Measurements from ENCODE around the gene CPXM2. TPM values are rescaled to one million over a fixed set of nuclear protein-coding genes. Genes with fewer than 3 reads are reported as not detected.

The CPXM2 gene
- total RNA-seq, 1 experiment from 2014 or later, result not detected

DNA sequence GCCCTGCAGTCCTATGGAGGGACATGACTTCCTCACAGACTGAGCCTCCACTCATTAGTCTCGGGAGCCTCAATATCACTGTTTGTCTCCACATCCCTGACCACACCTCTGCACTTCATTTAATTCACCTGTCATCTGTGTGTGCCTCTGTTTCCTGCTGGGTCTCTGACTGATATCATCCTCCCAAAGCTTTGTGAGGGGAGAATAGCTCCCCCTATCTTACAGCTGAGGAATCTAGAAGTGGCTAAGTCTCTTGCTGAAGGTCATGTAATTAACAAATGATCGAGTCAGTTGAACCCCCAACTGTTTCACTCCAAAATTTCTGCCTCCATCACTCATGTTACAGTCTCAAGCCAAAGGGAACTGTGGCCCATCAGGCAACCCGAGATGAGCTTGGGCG, 5.5 kb upstream of the CPXM2 start:
- POLR2A ChIA-PET, result no interaction called here

DNA sequence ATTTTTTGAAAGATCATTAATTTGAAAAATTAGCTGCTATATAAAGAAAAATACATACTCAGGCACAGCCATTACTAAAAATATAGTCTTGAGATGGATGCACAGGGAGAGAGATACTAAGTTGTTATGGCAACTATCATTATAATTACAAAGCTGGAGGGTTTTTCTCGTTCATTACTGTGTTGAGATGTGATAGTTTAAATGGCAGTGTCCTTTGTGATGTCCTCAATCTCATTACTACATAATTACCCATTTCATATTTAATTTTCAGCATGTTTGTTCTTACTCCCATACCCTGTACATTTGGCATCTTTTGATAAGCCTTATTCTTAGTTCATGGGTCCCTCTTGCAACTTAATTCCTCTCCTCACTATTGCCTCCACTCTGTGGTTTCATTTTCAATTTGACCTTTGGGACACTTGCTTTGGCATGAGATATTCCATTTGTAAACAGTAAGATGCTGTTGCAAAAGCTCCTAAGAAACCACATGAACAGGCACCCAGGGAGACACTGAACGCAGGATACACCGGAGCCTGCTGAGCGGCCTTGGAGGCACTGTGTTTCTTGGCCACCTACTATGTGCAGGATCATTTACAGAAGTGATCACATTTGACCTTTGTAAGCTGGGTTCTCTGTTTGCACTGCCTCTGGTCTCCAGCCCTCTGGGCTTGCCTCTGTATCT, 4.8 kb upstream of the CPXM2 start:
- Mint-ChIP-seq H3K27ac (ENCODE audit: unreplicated experiment) (no peak overlapping the region), H3K27me3 (ENCODE audit: insufficient read depth, unreplicated experiment) (peaks cover 4% of the 10 kb centered on the region), H3K4me1 (ENCODE audit: low read depth, unreplicated experiment) (no peaks in the 10 kb centered on the region), H3K9me3 (ENCODE audit: unreplicated experiment) (no peaks in the 10 kb centered on the region), H3K4me3 (ENCODE audit: unreplicated experiment) (no peak overlapping the region), H3K36me3 (ENCODE audit: insufficient read depth, unreplicated experiment) (no peaks in the 10 kb centered on the region)
- TF ChIP-seq, protein P1, sequence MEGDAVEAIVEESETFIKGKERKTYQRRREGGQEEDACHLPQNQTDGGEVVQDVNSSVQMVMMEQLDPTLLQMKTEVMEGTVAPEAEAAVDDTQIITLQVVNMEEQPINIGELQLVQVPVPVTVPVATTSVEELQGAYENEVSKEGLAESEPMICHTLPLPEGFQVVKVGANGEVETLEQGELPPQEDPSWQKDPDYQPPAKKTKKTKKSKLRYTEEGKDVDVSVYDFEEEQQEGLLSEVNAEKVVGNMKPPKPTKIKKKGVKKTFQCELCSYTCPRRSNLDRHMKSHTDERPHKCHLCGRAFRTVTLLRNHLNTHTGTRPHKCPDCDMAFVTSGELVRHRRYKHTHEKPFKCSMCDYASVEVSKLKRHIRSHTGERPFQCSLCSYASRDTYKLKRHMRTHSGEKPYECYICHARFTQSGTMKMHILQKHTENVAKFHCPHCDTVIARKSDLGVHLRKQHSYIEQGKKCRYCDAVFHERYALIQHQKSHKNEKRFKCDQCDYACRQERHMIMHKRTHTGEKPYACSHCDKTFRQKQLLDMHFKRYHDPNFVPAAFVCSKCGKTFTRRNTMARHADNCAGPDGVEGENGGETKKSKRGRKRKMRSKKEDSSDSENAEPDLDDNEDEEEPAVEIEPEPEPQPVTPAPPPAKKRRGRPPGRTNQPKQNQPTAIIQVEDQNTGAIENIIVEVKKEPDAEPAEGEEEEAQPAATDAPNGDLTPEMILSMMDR (IDR thresholded peaks at IDR 0.05; ENCODE audit: insufficient read depth in 1 of 2, low read depth in 1 of 2, low read length in 1 of 2, severe bottlenecking in 1 of 2, unreplicated experiment in 1 of 2), result no peak
- H3K27me3 ChIP-seq (replicated peaks; ENCODE audit: control insufficient read depth, insufficient read depth, low read length), result no peaks in the 10 kb centered on the region
- CTCF ChIA-PET, result no interaction called here
- no peaks in the 10 kb centered on the region for H3K4me1 ChIP-seq
- no peak for DNase-seq
- intact Hi-C loops (cut with micrococcal nuclease; ENCODE audit: unreplicated experiment), result no loop called here
- H3K4me3 ChIP-seq (ENCODE audit: low read depth, low read length), result no peak overlapping the region
- no TSS peak for BruUV-seq (replicated peaks)
- POLR2A ChIA-PET, result no interaction called here
- H3K36me3 ChIP-seq (ENCODE audit: control insufficient read depth, insufficient read depth, low read length), result no peaks in the 10 kb centered on the region
- H3K9me3 ChIP-seq, result no peaks in the 10 kb centered on the region

More for the DNA sequence above, 5.5 kb upstream of the CPXM2 start:
- Histone ChIP-seq H3K4me3 (ENCODE audit: low read depth, low read length) (no peak overlapping the region), H3K9me3 (no peaks in the 10 kb centered on the region), H3K27me3 (replicated peaks; ENCODE audit: control insufficient read depth, insufficient read depth, low read length) (no peaks in the 10 kb centered on the region), H3K4me1 (no peaks in the 10 kb centered on the region), H3K36me3 (ENCODE audit: control insufficient read depth, insufficient read depth, low read length) (no peaks in the 10 kb centered on the region)
- CTCF ChIA-PET, result no interaction called here
- Mint-ChIP-seq H3K4me1 (ENCODE audit: low read depth, unreplicated experiment) (no peaks in the 10 kb centered on the region), H3K27ac (ENCODE audit: unreplicated experiment) (no peak overlapping the region), H3K36me3 (ENCODE audit: insufficient read depth, unreplicated experiment) (no peaks in the 10 kb centered on the region), H3K27me3 (ENCODE audit: insufficient read depth, unreplicated experiment) (peaks cover 4% of the 10 kb centered on the region), H3K4me3 (ENCODE audit: unreplicated experiment) (no peak overlapping the region), H3K9me3 (ENCODE audit: unreplicated experiment) (no peaks in the 10 kb centered on the region)
- no TSS peak for BruUV-seq (replicated peaks)
- intact Hi-C loops (cut with micrococcal nuclease; ENCODE audit: unreplicated experiment), result no loop called here
- TF ChIP-seq, protein P1 (IDR thresholded peaks at IDR 0.05; ENCODE audit: insufficient read depth in 1 of 2, low read depth in 1 of 2, low read length in 1 of 2, severe bottlenecking in 1 of 2, unreplicated experiment in 1 of 2), result no peak
- DNase-seq, result no peak

- no peak for DNase-seq
- no peaks in the 10 kb centered on the region for H3K4me1 ChIP-seq
- no peaks in the 10 kb centered on the region for H3K27me3 ChIP-seq (replicated peaks; ENCODE audit: control insufficient read depth, insufficient read depth, low read length)
- H3K9me3 ChIP-seq, result no peaks in the 10 kb centered on the region
- intact Hi-C loops (cut with micrococcal nuclease; ENCODE audit: unreplicated experiment), result no loop called here
- BruUV-seq (replicated peaks), result no TSS peak
- TF ChIP-seq, protein P1 (IDR thresholded peaks at IDR 0.05; ENCODE audit: insufficient read depth in 1 of 2, low read depth in 1 of 2, low read length in 1 of 2, severe bottlenecking in 1 of 2, unreplicated experiment in 1 of 2), result no peak
- no peaks in the 10 kb centered on the region for H3K4me1 Mint-ChIP-seq (ENCODE audit: low read depth, unreplicated experiment)
- no peaks in the 10 kb centered on the region for H3K36me3 Mint-ChIP-seq (ENCODE audit: insufficient read depth, unreplicated experiment)
- no peak overlapping the region for H3K4me3 ChIP-seq (ENCODE audit: low read depth, low read length)
- POLR2A ChIA-PET, result no interaction called here
- no peak overlapping the region for H3K4me3 Mint-ChIP-seq (ENCODE audit: unreplicated experiment)
- H3K9me3 Mint-ChIP-seq (ENCODE audit: unreplicated experiment), result no peaks in the 10 kb centered on the region
- no peak overlapping the region for H3K27ac Mint-ChIP-seq (ENCODE audit: unreplicated experiment)
- H3K27me3 Mint-ChIP-seq (ENCODE audit: insufficient read depth, unreplicated experiment), result peaks cover 4% of the 10 kb centered on the region
- no peaks in the 10 kb centered on the region for H3K36me3 ChIP-seq (ENCODE audit: control insufficient read depth, insufficient read depth, low read length)
- CTCF ChIA-PET, result no interaction called here
Measured at GRCh38 chr10:123893651-123894050, 2.0 kb upstream of the CPXM2 start.

Measured in Caco-2 (cell line).